ENCODE measurements around the gene RNFT2. TPM values are rescaled to one million over a fixed set of nuclear protein-coding genes. Genes with fewer than 3 reads are reported as not detected.
A peak's percentile ranks its signal among the peaks of the same experiment; 100 is the strongest.

RNFT2 gene
- total RNA-seq, 1 experiment from 2014 or later: 34.9 TPM

DNA sequence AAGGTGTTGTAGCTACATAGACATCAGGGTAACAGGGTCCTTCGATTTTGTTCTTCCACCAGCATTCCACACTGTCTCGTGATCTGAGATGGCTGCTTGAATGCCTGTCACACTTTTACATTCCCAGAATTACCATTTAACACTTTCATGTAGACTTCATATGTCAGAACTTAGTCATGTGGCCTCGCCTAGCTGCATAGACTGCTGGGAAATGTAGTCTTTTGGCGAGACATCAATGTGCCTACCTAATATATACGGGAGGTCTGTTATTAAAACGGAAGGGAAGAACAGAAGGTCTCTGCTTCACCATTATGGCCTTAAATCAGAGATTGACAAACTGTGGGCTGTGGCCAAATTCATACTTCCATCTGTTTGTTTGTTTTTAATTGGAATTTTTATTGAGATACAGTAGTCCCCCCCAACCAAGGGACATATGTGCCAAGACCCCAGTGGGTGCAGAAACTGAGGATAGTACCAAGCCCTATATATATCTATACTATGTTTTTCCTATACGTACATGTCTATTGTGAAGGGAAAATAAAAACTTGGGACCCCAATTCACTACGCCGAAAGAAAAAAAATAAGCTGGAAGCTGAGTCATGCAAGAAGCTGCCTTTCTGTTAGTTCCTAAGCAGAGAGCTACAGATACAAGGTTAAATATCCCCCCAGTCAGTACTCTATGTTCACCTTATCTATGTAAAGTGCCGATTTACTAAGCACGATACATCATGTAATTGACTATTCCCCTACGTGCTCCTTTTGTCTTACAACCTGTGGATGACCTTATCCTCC lies 154.4 kb downstream of the RNFT2 start:
- BruUV-seq (replicated peaks): no TSS peak
- H3K27me3 ChIP-seq (ENCODE audit: insufficient read depth, low read length): no peaks in the 10 kb centered on the region
- ChIA-PET RAD21 (ENCODE audit: low non-redundant PET in 1 of 2, low total read pairs in 2 of 2, uncharacterized antibody in 2 of 2, unreplicated experiment in 2 of 2) (no interaction called here), POLR2A (no interaction called here), CTCF (interaction anchor here (1.2 kb wide), 1 partner anchor 184 kb away, joined by 4 read pairs; no protein-coding TSS in a partner anchor)
- intact Hi-C loops (cut with micrococcal nuclease): no loop called here
- TF ChIP-seq, protein P1, sequence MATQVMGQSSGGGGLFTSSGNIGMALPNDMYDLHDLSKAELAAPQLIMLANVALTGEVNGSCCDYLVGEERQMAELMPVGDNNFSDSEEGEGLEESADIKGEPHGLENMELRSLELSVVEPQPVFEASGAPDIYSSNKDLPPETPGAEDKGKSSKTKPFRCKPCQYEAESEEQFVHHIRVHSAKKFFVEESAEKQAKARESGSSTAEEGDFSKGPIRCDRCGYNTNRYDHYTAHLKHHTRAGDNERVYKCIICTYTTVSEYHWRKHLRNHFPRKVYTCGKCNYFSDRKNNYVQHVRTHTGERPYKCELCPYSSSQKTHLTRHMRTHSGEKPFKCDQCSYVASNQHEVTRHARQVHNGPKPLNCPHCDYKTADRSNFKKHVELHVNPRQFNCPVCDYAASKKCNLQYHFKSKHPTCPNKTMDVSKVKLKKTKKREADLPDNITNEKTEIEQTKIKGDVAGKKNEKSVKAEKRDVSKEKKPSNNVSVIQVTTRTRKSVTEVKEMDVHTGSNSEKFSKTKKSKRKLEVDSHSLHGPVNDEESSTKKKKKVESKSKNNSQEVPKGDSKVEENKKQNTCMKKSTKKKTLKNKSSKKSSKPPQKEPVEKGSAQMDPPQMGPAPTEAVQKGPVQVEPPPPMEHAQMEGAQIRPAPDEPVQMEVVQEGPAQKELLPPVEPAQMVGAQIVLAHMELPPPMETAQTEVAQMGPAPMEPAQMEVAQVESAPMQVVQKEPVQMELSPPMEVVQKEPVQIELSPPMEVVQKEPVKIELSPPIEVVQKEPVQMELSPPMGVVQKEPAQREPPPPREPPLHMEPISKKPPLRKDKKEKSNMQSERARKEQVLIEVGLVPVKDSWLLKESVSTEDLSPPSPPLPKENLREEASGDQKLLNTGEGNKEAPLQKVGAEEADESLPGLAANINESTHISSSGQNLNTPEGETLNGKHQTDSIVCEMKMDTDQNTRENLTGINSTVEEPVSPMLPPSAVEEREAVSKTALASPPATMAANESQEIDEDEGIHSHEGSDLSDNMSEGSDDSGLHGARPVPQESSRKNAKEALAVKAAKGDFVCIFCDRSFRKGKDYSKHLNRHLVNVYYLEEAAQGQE (IDR thresholded peaks at IDR 0.05; ENCODE audit: low read depth): no peak
- TF ChIP-seq, protein P2, sequence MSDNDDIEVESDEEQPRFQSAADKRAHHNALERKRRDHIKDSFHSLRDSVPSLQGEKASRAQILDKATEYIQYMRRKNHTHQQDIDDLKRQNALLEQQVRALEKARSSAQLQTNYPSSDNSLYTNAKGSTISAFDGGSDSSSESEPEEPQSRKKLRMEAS (IDR thresholded peaks at IDR 0.05): no peak
- TF ChIP-seq EZH2phosphoT487 (IDR thresholded peaks at IDR 0.05; ENCODE audit: borderline replicate concordance) (no peak), SIN3A (IDR thresholded peaks at IDR 0.05; ENCODE audit: low read depth) (no peak), POLR2AphosphoS5 (IDR thresholded peaks at IDR 0.05; ENCODE audit: low read depth, low read length) (no peak), JUND (IDR thresholded peaks at IDR 0.05) (no peak), CEBPB (IDR thresholded peaks at IDR 0.05; ENCODE audit: low read depth) (no peak), SP1 (IDR thresholded peaks at IDR 0.05; ENCODE audit: low read depth) (no peak)
- TF ChIP-seq, protein P3, sequence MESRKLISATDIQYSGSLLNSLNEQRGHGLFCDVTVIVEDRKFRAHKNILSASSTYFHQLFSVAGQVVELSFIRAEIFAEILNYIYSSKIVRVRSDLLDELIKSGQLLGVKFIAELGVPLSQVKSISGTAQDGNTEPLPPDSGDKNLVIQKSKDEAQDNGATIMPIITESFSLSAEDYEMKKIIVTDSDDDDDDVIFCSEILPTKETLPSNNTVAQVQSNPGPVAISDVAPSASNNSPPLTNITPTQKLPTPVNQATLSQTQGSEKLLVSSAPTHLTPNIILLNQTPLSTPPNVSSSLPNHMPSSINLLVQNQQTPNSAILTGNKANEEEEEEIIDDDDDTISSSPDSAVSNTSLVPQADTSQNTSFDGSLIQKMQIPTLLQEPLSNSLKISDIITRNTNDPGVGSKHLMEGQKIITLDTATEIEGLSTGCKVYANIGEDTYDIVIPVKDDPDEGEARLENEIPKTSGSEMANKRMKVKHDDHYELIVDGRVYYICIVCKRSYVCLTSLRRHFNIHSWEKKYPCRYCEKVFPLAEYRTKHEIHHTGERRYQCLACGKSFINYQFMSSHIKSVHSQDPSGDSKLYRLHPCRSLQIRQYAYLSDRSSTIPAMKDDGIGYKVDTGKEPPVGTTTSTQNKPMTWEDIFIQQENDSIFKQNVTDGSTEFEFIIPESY (IDR thresholded peaks at IDR 0.05; ENCODE audit: extremely low read depth, insufficient replicate concordance, low read length): no peak
- no peaks in the 10 kb centered on the region for H3K36me3 ChIP-seq (ENCODE audit: control insufficient read depth in 1 of 2, insufficient read depth in 2 of 2, low read length in 2 of 2)
- no peaks in the 10 kb centered on the region for H3K79me2 ChIP-seq (ENCODE audit: insufficient read depth, low read length)
- H3K4me2 ChIP-seq (ENCODE audit: low read length): no peak overlapping the region
- H3K9ac ChIP-seq (ENCODE audit: low read length): no peak overlapping the region
- DNase-seq (ENCODE audit: low read depth, low spot score): no peak
- no peak overlapping the region for H3K4me3 ChIP-seq (replicated peaks in 1 of 2; ENCODE audit: low read depth in 1 of 2, low read length in 2 of 2)
- no peak overlapping the region for H3K27ac ChIP-seq (ENCODE audit: low read depth, low read length)
- no peaks in the 10 kb centered on the region for H3K4me1 ChIP-seq (ENCODE audit: control insufficient read depth in 1 of 2, insufficient read depth in 2 of 2, low read length in 2 of 2)
- ATAC-seq: peak; percentile 94
- no peaks in the 10 kb centered on the region for H3K9me3 ChIP-seq (ENCODE audit: control insufficient read depth in 1 of 2, insufficient read depth in 1 of 2, low read depth in 1 of 2, low read length in 2 of 2)
- H4K20me1 ChIP-seq (ENCODE audit: insufficient read depth): no peaks in the 10 kb centered on the region
- peak overlapping the region; percentile 47 for H2AFZ ChIP-seq (ENCODE audit: low read depth, low read length, poor library complexity, severe bottlenecking)
- H3K9me2 ChIP-seq (ENCODE audit: insufficient read depth): no peaks in the 10 kb centered on the region

Data from HCT116 (cell line).